HG03439 (cell line): ENCODE data around the gene MAPKAPK3.
"Not testable (repeated sequence)": the region's sequence is repeated elsewhere in the genome, so short reads cannot be mapped to it uniquely, and the experiment has no call there.

ENCODE experiments used
- ATAC-seq: cut with Tn5 transposase; IDR thresholded peaks from one replicate; pipeline ENCODE4 v1.9.1; 2021; ENCODE audit warnings: mild to moderate bottlenecking, moderate library complexity; ENCODE audit not compliant: unreplicated experiment

Gene MAPKAPK3

GRCh38 chr3:50652709-50653108 lies 35.8 kb downstream of the MAPKAPK3 start:
- no peak for ATAC-seq

DNA sequence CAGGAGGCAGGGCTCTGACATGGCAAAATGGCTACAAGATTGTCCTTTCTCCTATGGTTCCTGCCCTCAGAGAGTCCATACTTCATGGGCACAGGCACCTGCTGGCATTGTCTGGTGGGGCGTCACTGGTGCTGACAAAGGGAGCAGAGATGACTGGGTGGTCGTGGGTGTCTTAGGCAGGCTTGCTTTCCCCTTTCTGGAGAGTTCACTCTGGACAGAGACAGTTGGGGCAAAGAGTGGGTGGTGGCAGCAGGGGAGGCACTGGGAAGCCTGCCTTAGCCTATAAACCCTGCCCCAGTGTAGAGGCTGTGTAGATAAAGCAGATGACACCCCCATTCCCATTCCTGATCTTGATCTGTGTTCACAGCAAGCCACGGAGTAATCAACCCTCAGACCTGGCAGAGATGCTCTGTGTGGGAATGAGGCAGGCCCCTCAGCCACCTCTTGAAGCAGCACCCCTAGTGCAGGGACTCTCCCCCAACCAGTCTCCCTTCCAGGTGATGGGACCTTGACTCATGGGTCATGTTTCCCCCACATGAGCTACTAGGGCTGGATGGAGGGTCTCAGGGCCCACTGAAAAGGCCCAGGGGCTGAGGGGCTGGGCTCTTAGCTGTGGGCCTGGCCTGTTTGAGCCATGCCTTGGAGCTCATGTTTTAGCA lies 37.1 kb downstream of the MAPKAPK3 start:
- ATAC-seq = no peak

DNA sequence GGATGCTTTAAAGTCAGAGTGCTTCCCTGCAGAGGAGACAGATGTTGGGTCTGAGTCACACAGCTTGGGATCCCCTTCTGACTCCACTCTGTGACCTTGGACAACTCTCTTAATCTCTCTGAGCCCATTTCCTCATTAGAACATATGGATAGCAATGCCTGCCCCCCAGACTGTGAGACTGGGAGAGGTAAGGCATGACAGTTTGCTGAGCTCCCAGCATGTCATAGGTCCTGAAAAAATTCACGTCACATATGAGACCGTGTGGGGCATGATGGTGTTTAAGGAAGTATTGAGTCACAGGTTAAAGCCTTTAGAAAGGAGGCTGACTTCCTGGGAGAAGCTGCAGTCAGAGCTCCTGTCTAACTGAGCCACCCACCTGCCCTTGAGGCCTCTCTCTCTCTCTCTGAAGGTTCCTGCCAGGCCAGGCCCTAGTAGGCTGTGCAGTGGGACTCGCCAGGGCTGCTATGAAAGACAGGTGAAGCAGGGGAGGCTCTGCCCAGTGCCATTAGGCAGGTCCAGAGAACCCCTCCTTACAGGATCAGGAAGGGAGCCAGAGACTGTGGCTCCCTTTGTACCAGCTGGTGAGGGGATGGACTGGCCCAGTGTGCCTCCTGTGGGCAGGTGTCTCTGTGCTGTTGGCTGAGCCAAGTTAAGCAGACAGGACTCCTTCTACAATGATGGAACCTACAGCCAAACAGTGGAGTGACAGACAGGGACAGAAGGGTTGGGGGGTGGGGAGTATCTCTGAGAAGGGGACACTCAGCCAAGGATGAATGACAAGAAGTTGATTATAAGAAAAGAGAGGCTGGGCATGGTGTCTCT lies 38.3 kb downstream of the MAPKAPK3 start:
- ATAC-seq = no peak

DNA sequence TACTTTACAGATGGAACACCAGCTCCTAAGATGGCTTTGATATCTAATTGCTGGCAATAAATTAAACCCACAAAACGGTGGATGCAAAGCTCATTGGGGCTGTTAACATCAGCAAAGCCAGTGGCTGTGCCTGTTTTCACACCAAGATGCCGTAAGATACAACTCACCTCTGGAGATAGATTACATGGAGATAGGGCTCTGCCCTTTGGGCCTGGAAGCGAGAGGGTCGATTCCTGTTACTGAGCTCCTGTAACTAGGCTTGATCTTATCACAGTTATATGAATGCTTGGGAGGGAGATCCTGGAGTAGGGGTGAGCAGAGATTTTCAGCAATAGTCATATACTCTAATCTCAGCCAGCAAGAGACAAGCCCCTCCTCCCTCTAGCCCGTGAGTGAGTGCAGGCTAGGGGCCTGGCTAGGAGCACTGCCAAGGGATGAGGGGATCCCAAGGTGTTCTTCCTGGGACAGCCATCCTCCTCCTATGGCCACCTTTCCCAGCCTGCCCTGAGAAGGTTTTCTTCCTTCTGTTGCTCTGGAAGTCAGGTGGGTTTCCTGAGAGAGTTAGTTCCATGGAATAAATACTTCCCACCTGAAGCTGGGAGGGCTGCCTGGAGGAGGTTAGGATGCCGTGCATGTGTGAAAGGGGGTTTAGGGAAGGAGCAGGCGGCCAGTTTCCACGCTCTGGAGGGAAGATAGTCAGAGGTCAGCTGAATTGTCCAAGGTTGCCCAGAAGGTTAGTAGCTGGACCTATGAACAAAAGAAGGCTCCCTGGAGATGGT lies 39.7 kb downstream of the MAPKAPK3 start:
- no peak for ATAC-seq

GRCh38 chr3:50657407-50657806 lies 40.5 kb downstream of the MAPKAPK3 start:
- no peak for ATAC-seq

DNA sequence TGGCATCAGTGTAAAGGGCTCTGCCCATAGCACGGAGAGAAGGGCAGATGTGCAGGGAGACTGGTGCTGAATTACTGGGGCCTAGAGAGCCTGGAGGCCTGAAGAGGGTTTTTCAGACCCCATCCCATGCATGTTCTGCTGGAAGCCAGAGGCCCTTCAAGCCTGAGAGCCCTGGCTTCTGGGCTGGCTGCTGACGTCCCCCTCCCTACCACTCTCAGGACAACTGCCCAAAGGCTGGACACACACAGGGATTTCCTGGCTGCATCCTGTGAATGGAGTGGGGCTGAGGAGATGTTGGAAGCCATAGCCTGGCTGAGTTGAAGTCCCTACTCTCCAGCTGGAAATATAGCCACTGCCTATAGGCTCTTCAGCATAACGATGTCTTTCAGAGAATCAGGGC lies 40.9 kb downstream of the MAPKAPK3 start:
- no peak for ATAC-seq

GRCh38 chr3:50658416-50658815 lies 41.5 kb downstream of the MAPKAPK3 start:
- ATAC-seq = no peak

DNA sequence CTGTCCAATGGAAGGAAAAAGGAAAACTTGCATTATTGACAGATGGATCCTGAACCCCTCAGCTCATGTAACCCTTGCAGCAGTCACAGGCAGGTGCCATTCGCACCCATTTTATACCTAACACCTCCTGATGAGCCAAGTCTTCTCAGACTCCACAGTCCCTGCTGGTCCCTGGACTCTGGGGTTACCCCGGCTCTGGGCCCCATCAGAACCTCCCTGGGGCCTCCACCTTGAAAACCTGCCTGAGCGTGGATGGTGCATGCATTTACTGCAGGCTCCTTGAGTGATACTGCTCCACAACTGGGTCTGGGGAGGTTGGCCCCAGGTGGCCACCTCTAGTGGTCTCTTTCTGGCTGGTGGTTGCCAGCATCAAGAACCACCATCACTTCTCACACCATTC lies 41.9 kb downstream of the MAPKAPK3 start:
- no peak for ATAC-seq

- no peak for ATAC-seq
Observed at GRCh38 chr3:50660386-50660785, 43.4 kb downstream of the MAPKAPK3 start.

DNA sequence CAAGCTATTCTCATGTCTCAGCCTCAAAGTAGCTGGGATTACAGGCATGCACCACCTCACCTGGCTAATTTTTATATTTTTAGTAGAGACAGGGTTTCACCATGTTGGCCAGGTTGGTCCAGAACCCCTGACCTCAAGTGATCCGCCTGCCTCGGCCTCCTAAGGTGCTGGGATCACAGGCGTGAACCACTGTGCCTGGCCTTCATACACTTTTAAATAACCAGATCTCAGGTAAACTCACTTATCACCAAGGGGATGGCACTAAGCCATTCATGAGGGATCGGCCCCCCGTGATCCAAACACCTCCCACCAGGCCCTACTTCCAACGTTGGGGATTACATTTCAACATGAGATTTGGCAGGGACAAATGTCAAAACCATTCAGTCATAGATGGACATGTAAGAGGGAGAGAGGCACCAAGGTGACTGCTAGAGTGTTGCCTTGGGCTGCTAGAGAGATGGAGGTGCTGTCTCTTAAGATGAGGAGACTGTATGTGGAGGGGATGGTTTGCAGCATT lies 44.4 kb downstream of the MAPKAPK3 start:
- ATAC-seq = no peak

GRCh38 chr3:50662408-50662807 lies 45.5 kb downstream of the MAPKAPK3 start:
- no peak for ATAC-seq

DNA sequence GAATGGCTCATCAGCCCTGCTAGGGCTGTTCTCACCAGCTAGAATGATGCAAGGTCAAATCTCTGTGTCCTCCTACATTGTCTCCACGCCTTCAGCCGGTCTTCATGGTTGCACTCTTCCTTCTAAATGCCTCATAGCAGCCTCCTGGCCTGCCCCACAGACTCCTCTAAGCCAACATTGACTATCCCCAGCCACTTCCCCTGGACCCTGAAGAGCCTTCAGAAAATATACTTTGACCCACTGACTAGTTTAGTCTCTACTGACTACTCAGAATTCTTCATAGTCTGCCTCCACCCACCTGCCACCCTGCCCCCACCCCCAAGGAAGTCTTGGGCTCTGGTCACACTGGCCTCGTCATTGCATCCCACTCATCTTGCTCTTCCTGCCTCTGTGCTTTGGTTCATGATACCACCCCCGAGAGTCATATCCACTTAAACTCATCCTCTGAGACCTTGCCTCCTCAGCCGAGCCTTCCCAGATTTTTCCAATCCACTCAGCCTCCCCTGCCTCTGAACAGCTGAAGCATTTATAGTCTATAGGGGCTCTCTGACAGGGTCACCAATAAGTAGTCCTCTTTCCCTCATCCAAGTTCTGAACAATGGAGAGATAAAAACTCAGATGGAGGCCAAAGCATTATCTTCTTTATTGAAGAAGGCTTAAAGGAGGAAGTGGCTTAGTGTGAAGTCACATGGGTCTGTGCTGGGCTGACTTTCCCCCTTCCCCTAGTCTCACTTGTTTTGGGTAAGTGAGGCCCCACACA lies 48.3 kb downstream of the MAPKAPK3 start:
- ATAC-seq = no peak

DNA sequence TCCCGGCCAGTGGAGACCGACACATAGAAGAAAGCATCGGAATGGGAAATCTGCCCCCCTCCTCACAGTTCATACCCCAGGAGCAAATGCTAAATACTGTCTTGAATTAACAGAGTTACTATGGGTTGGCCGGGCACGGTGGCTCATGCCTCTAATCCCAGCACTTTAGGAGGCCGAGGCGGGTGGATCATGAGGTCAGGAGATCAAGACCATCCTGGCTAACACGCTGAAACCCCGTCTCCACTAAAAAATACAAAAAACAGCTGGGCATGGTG lies 48.8 kb downstream of the MAPKAPK3 start:
- not testable (repeated sequence) for ATAC-seq

DNA sequence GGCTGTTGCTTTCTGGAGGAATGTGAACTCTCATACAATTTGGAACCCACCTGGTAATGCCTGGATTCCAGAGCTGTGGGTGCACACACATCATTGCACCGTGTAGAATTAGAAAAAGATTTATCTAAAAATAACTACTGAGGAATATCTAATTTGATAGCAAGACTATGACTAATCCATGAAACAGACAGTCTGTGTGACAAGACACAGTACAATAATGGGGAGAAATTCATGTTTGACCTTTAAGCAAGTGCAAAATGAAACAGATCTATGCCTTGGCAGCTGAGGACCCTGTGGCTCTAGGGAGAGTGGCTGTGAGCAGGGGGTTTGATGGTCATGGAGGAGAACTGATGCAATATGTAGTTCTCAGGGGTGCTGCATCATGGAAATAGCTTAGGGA lies 49.9 kb downstream of the MAPKAPK3 start:
- no peak for ATAC-seq

DNA sequence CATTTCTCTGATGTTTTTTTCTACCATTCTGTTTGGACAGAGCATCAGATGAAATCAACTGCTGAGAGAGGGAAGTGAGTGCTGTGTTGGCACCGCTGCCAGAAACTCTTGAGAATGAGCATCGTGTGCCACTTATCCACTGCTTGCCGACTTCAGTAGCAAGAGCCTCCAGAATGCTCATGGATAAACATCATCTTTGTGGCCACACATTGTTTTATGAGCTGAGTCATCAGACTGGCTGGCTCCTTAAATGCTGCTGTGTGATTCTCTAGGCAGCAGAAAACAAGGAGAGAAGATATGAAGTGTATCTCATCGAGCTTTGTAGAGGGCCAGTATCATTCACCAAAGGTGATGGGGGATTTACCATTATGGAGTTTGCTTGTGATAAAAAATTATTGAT lies 54.4 kb downstream of the MAPKAPK3 start:
- ATAC-seq = no peak

GRCh38 chr3:50672656-50673055 lies 55.7 kb downstream of the MAPKAPK3 start:
- no peak for ATAC-seq

- no peak for ATAC-seq
Observed at GRCh38 chr3:50673931-50674330, 57.0 kb downstream of the MAPKAPK3 start.

- ATAC-seq = no peak
Observed at GRCh38 chr3:50674349-50675178, 57.6 kb downstream of the MAPKAPK3 start, which contains the start of gene DOCK3. Gene DOCK3 (plus strand): TSS chr3:50674927. CDS start chr3:50675264, 337 bp downstream.

DNA sequence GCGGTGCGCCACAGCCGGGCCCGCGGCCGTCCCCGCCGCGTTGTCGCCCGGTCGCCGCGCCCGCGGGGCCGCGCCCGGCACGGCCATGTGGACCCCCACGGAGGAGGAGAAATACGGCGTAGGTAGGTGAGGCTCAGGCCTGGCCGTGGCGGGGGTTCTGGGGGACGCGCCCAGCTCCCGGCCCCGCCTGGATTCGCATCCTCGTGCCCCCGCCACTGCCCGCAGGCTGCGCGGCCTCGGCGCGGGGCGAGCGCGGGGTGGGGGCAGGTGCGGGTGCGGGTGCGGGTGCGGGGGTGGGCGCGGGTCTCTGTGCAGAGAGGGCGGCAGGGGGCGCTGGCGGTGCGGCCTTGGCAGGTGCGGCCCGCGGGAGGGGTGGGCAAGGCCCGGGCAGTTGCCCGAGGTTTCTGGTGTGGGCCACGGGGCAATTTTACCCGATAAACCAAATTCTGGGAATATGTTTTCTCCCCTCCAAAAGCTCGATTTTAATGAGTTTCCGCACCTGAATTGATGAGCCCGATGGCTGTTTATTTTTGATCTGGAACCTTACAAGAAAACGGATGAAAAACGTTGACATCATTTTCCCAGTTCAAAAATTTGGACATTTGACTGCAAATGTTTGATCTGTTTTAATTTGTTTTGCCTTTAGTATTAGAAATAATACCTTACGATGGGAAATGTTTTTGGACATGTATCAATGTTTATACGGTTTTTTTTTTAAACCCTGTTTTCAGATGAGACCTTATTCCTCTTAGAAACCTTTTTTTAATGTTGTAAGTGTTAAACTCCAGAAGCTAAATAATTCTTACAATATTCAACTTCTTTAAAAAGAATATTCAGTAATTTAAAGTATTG lies 58.5 kb downstream of the MAPKAPK3 start:
- no peak for ATAC-seq
